ENCODE data around the gene HMGXB4.

GRCh38 chr22:35229865-35230264 is 27.4 kb upstream of the HMGXB4 start:
- no peak for TF ChIP-seq POLR2A (IDR thresholded peaks at IDR 0.05; ENCODE audit: extremely low read depth, insufficient read length)
- TF ChIP-seq CTCF (IDR thresholded peaks at IDR 0.05; ENCODE audit: low read depth, low read length), result no peak
- TF ChIP-seq MAX (IDR thresholded peaks at IDR 0.05; ENCODE audit: low read depth, low read length), result no peak
- TF ChIP-seq MYC (IDR thresholded peaks at IDR 0.05; ENCODE audit: low read depth, low read length), result no peak

Data from NB4 (cell line).